H9 (cell line): ENCODE measurements around the gene ANKH. TPM values are rescaled to one million over a fixed set of nuclear protein-coding genes. Genes with fewer than 3 reads are reported as not detected.

ENCODE experiments used
- DNase-seq: peaks from one replicate; pipeline ENCODE4 v3.0.0-alpha.2; 2017
- H2AFZ ChIP-seq: one replicate; pipeline ENCODE4 v1.6.1; 2013; ENCODE audit warnings: mild to moderate bottlenecking, low read length, control low read depth, moderate library complexity
- H2AK5ac ChIP-seq: 2 replicates; pipeline ENCODE4 v1.6.1; 2013; ENCODE audit warnings: low read length, control low read depth, mixed read lengths; ENCODE audit not compliant: insufficient read length
- H2BK120ac ChIP-seq: one replicate; pipeline ENCODE4 v1.6.1; 2013; ENCODE audit warnings: low read depth, mild to moderate bottlenecking, low read length, control low read depth, inconsistent platforms; ENCODE audit not compliant: poor library complexity, severe bottlenecking
- H2BK12ac ChIP-seq: 2 replicates; pipeline ENCODE4 v1.6.1; 2013; ENCODE audit warnings: low read length, control low read depth, mixed read lengths, low read depth; ENCODE audit not compliant: insufficient read length
- H2BK15ac ChIP-seq: 2 replicates; pipeline ENCODE4 v1.6.1; 2013; ENCODE audit warnings: low read depth, low read length, control low read depth
- H2BK20ac ChIP-seq: one replicate; pipeline ENCODE4 v1.6.1; 2013; ENCODE audit warnings: low read depth, mild to moderate bottlenecking, low read length, control low read depth, inconsistent platforms; ENCODE audit not compliant: poor library complexity, severe bottlenecking
- H2BK5ac ChIP-seq: 2 replicates; pipeline ENCODE4 v1.6.1; 2013; ENCODE audit warnings: low read length, control low read depth, mixed read lengths; ENCODE audit not compliant: insufficient read length
- H3K14ac ChIP-seq: 2 replicates; pipeline ENCODE4 v1.6.1; 2013; ENCODE audit warnings: low read length, control low read depth; ENCODE audit not compliant: insufficient read depth
- H3K18ac ChIP-seq: 2 replicates; pipeline ENCODE4 v1.6.1; 2013; ENCODE audit warnings: low read depth, mild to moderate bottlenecking, mixed read lengths, low read length, control low read depth; ENCODE audit not compliant: insufficient read length
- H3K23ac ChIP-seq: 2 replicates; pipeline ENCODE4 v1.6.1; 2013; ENCODE audit warnings: low read length, control low read depth, mixed read lengths, low read depth; ENCODE audit not compliant: insufficient read length
- H3K23me2 ChIP-seq: 2 replicates; pipeline ENCODE4 v1.6.1; 2013; ENCODE audit warnings: low read depth, mild to moderate bottlenecking, mixed read lengths, low read length, control low read depth; ENCODE audit not compliant: insufficient read length, poor library complexity, severe bottlenecking
- H3K27ac ChIP-seq: 2 replicates; pipeline ENCODE4 v1.5.1; 2013; ENCODE audit warnings: low read length, control low read depth, mixed read lengths, low read depth; ENCODE audit not compliant: insufficient read length
- H3K27me3 ChIP-seq: 2 replicates; pipeline ENCODE4 v1.6.1; 2013; ENCODE audit warnings: low read length, control low read depth, inconsistent platforms; ENCODE audit not compliant: insufficient read depth
- H3K4ac ChIP-seq: 2 replicates; pipeline ENCODE4 v1.6.1; 2013; ENCODE audit warnings: low read depth, mild to moderate bottlenecking, control low read depth, inconsistent platforms, low read length, moderate library complexity
- H3K4me1 ChIP-seq: 2 replicates; pipeline ENCODE4 v1.6.1; 2013; ENCODE audit warnings: low read length, control low read depth, inconsistent platforms; ENCODE audit not compliant: insufficient read depth
- H3K4me2 ChIP-seq: 2 replicates; pipeline ENCODE4 v1.6.1; 2013; ENCODE audit warnings: low read length, control low read depth, mixed read lengths; ENCODE audit not compliant: insufficient read length, insufficient read depth
- H3K56ac ChIP-seq: 2 replicates; pipeline ENCODE4 v1.6.1; 2013; ENCODE audit warnings: low read depth, mild to moderate bottlenecking, mixed read lengths, low read length, control low read depth; ENCODE audit not compliant: insufficient read length
- H3K79me1 ChIP-seq: 2 replicates; pipeline ENCODE4 v1.6.1; 2013; ENCODE audit warnings: low read depth, mild to moderate bottlenecking, moderate library complexity, low read length, control low read depth, inconsistent platforms; ENCODE audit not compliant: insufficient read depth, poor library complexity, severe bottlenecking
- H3K79me2 ChIP-seq: 2 replicates; pipeline ENCODE4 v1.6.1; 2013; ENCODE audit warnings: low read length, control low read depth, inconsistent platforms; ENCODE audit not compliant: insufficient read depth
- H3K9ac ChIP-seq: 2 replicates; pipeline ENCODE4 v1.6.1; 2013; ENCODE audit warnings: low read length, control low read depth, mixed read lengths; ENCODE audit not compliant: insufficient read length; ENCODE audit errors: extremely low read depth
- H3K9me3 ChIP-seq: one replicate; pipeline ENCODE4 v1.6.1; 2013; ENCODE audit warnings: low read depth, low read length, inconsistent platforms; ENCODE audit not compliant: control insufficient read depth
- H3T11ph ChIP-seq: one replicate; pipeline ENCODE4 v1.6.1; 2013; ENCODE audit warnings: mild to moderate bottlenecking, low read length, control low read depth, inconsistent platforms
- H4K20me1 ChIP-seq: one replicate; pipeline ENCODE4 v1.6.1; 2013; ENCODE audit not compliant: control insufficient read depth, insufficient read length, insufficient read depth
- H4K5ac ChIP-seq: 2 replicates; pipeline ENCODE4 v1.6.1; 2013; ENCODE audit warnings: low read depth, mild to moderate bottlenecking, mixed read lengths, low read length, control low read depth; ENCODE audit not compliant: insufficient read length
- H4K8ac ChIP-seq: replicated peaks from 2 replicates; pipeline ENCODE4 v1.6.1; 2013; ENCODE audit warnings: low read length, control low read depth, mixed read lengths, low read depth; ENCODE audit not compliant: insufficient read length
- H4K91ac ChIP-seq: 2 replicates; pipeline ENCODE4 v1.6.1; 2013; ENCODE audit warnings: low read depth, mild to moderate bottlenecking, moderate library complexity, mixed read lengths, low read length, control low read depth; ENCODE audit not compliant: insufficient read length
- H3K27ac Mint-ChIP-seq, 3 experiments: 2 replicates in 2 of 3; 3 replicates in 1 of 3; pipeline ENCODE4 v1.8.0; 2020 to 2021; ENCODE audit warnings: mixed read lengths in 3 of 3, mild to moderate bottlenecking in 1 of 3, moderate library complexity in 1 of 3
- H3K27me3 Mint-ChIP-seq: 2 replicates; pipeline ENCODE4 v1.8.0; 2021; ENCODE audit warnings: low read depth, mild to moderate bottlenecking, moderate library complexity, mixed read lengths
- H3K36me3 Mint-ChIP-seq, 3 experiments: 2 replicates in 2 of 3; 3 replicates in 1 of 3; pipeline ENCODE4 v1.8.0; 2020 to 2021; ENCODE audit warnings: low read depth in 3 of 3, mixed read lengths in 3 of 3; ENCODE audit not compliant: insufficient read depth in 1 of 3
- H3K4me1 Mint-ChIP-seq, 2 experiments: 2 replicates each; pipeline ENCODE4 v1.8.0; 2020; ENCODE audit warnings: mixed read lengths in 2 of 2
- H3K4me3 Mint-ChIP-seq, 2 experiments: 2 replicates in 1 of 2; 3 replicates in 1 of 2; pipeline ENCODE4 v1.8.0; 2020 to 2021; ENCODE audit warnings: mild to moderate bottlenecking in 2 of 2, mixed read lengths in 2 of 2, moderate library complexity in 1 of 2
- H3K9me3 Mint-ChIP-seq, 2 experiments: 2 replicates in 1 of 2; 3 replicates in 1 of 2; pipeline ENCODE4 v1.8.0; 2020; ENCODE audit warnings: mild to moderate bottlenecking in 2 of 2, mixed read lengths in 2 of 2, moderate library complexity in 1 of 2
- CTCF ChIP-seq: fragments of 200-600 bp; sonication (generic); conservative IDR thresholded peaks from 3 replicates; pipeline ENCODE4 v1.8.0; 2021; ENCODE audit warnings: antibody characterized with exemption, mild to moderate bottlenecking
- WGBS: extraction: QIAGEN DNeasy Blood & Tissue Kit; methylation state at CpG from one replicate; pipeline ENCODE4 v1.1.7; 2013; ENCODE audit warnings: missing lambda C conversion rate, low lambda C conversion rate, mixed read lengths; ENCODE audit not compliant: insufficient read length; ENCODE audit errors: extremely low coverage; 5-methylcytosine and 5-hydroxymethylcytosine counted together
- total RNA-seq: library from RNA; stranded (reverse); gene quantifications from 2 replicates; pipeline ENCODE4 v1.2.1, GENCODE V29; 2021

ANKH gene
- total RNA-seq, 1 experiment from 2014 or later, result 9.6 TPM

- Histone ChIP-seq H4K91ac (no peak overlapping the region), H3K56ac (no peak overlapping the region), H3K27me3 (no peaks in the 10 kb centered on the region), H3K9me3 (no peaks in the 10 kb centered on the region), H3K23ac (no peak overlapping the region), H3T11ph (no peak overlapping the region), H2BK12ac (no peak overlapping the region), H4K8ac (no peak overlapping the region), H3K18ac (no peak overlapping the region), H3K4me2 (no peak overlapping the region), H3K23me2 (no peaks in the 10 kb centered on the region), H2BK20ac (no peak overlapping the region), H3K4ac (no peak overlapping the region), H3K79me2 (no peaks in the 10 kb centered on the region), H2BK5ac (no peak overlapping the region), H4K20me1 (no peaks in the 10 kb centered on the region), H3K27ac (no peak overlapping the region), H2AFZ (no peak overlapping the region), H3K14ac (no peak overlapping the region), H3K9ac (no peak overlapping the region), H4K5ac (no peak overlapping the region), H3K4me1 (no peaks in the 10 kb centered on the region), H2BK120ac (no peak overlapping the region), H2AK5ac (no peak overlapping the region), H2BK15ac (no peak overlapping the region), H3K79me1 (no peaks in the 10 kb centered on the region)
- Mint-ChIP-seq H3K4me3 (no peak overlapping the region), H3K9me3 (no peaks in the 10 kb centered on the region), H3K27ac (peak overlapping the region in 2 of 3 experiments; percentile 51 to 70; a peak in 2 of 7 replicates), H3K4me1 (no peaks in the 10 kb centered on the region), H3K36me3 (no peaks in the 10 kb centered on the region), H3K27me3 (no peaks in the 10 kb centered on the region)
- WGBS, result no CpG with 5 or more reads among the region's 3 CpGs
- DNase-seq, result no peak
- no peak for TF ChIP-seq CTCF
These were observed 106.0 kb downstream of the ANKH start for GRCh38 chr5:14765587-14765986.
